Activated naive CD4-positive, alpha-beta T cell treated with anti-CD3 and anti-CD28 coated beads, Interleukin-2, amount 50 U/mL, for 72 hours (primary cell): Measurements from ENCODE around the gene NHERF1. TPM values are rescaled to one million over a fixed set of nuclear protein-coding genes. Genes with fewer than 3 reads are reported as not detected.

Experiments
- ATAC-seq, 2 donors: fragments of 150-1000 bp; cut with Tn5 transposase; 2 replicates each; pipeline ENCODE4 v1.10.0; 2021; ENCODE audit warnings: mild to moderate bottlenecking in 2 of 2, moderate library complexity in 2 of 2
- DNase-seq, 2 donors: peaks; one replicate each; pipeline ENCODE4 v3.0.0; 2021 to 2022; ENCODE audit warnings: low spot score in 2 of 2
- H3K27ac Mint-ChIP-seq, 2 donors: one replicate each; pipeline ENCODE4 v1.8.0; 2022; ENCODE audit warnings: mild to moderate bottlenecking in 2 of 2, mixed read lengths in 2 of 2
- H3K36me3 Mint-ChIP-seq, 2 donors: one replicate each; pipeline ENCODE4 v1.8.0; 2022; ENCODE audit warnings: mixed read lengths in 2 of 2
- H3K9me3 Mint-ChIP-seq, 2 donors: one replicate each; pipeline ENCODE4 v1.8.0; 2022; ENCODE audit warnings: mixed read lengths in 2 of 2
- total RNA-seq, 2 donors: library from RNA; stranded (reverse); gene quantifications; one replicate each; pipeline ENCODE4 v1.2.3, GENCODE V29; 2022

The NHERF1 gene
- total RNA-seq, 2 donors from 2014 or later, result 59.0 to 114 TPM

GRCh38 chr17:74729368-74729767, 19.1 kb upstream of the NHERF1 start:
- ATAC-seq (no peak), DNase-seq (no peak)
- Mint-ChIP-seq H3K36me3 (no peaks in the 10 kb centered on the region), H3K27ac (no peak overlapping the region), H3K9me3 (no peaks in the 10 kb centered on the region)

- DNase-seq (no peak), ATAC-seq (no peak)
- no peaks in the 10 kb centered on the region for H3K9me3 Mint-ChIP-seq
- no peaks in the 10 kb centered on the region for H3K36me3 Mint-ChIP-seq
- no peak overlapping the region for H3K27ac Mint-ChIP-seq
These were observed 18.6 kb upstream of the NHERF1 start for GRCh38 chr17:74729866-74730265.

- Mint-ChIP-seq H3K27ac (no peak overlapping the region), H3K36me3 (no peaks in the 10 kb centered on the region), H3K9me3 (no peaks in the 10 kb centered on the region)
- DNase-seq (no peak), ATAC-seq (peak; percentile 78 to 88)
These were observed 17.7 kb upstream of the NHERF1 start for GRCh38 chr17:74730491-74731346.

- H3K9me3 Mint-ChIP-seq, result no peaks in the 10 kb centered on the region
- H3K27ac Mint-ChIP-seq, result no peak overlapping the region
- DNase-seq, result no peak
- H3K36me3 Mint-ChIP-seq, result no peaks in the 10 kb centered on the region
- ATAC-seq, result no peak
These were observed 17.2 kb upstream of the NHERF1 start for GRCh38 chr17:74731347-74731605.

- ATAC-seq, result no peak
- Mint-ChIP-seq H3K9me3 (no peaks in the 10 kb centered on the region), H3K27ac (no peak overlapping the region), H3K36me3 (no peaks in the 10 kb centered on the region)
- DNase-seq, result no peak
These were observed 16.2 kb upstream of the NHERF1 start for GRCh38 chr17:74732042-74732867.

GRCh38 chr17:74733365-74734122, 14.9 kb upstream of the NHERF1 start:
- DNase-seq (no peak), ATAC-seq (no peak)
- Mint-ChIP-seq H3K27ac (no peak overlapping the region), H3K36me3 (no peaks in the 10 kb centered on the region), H3K9me3 (no peaks in the 10 kb centered on the region)

- H3K27ac Mint-ChIP-seq, result no peak overlapping the region
- H3K36me3 Mint-ChIP-seq, result no peaks in the 10 kb centered on the region
- H3K9me3 Mint-ChIP-seq, result no peaks in the 10 kb centered on the region
- ATAC-seq (no peak), DNase-seq (no peak)
These were observed 14.2 kb upstream of the NHERF1 start for GRCh38 chr17:74734256-74734655.

- no peaks in the 10 kb centered on the region for H3K9me3 Mint-ChIP-seq
- DNase-seq, result no peak
- ATAC-seq, result peak; percentile 5 to 46
These were observed 11.7 kb upstream of the NHERF1 start, which contains the start of gene RAB37 for GRCh38 chr17:74736513-74737298. RAB37 (plus strand) TSS chr17:74737256; CDS start chr17:74737273, 17 bp downstream.

GRCh38 chr17:74737299-74738050, 11.0 kb upstream of the NHERF1 start:
- ATAC-seq (peak; percentile 19 to 45), DNase-seq (peak in 1 of 2 donors; percentile 58)
- Mint-ChIP-seq H3K36me3 (no peaks in the 10 kb centered on the region), H3K9me3 (no peaks in the 10 kb centered on the region), H3K27ac (peak overlapping the region in 1 of 2 donors; percentile 66)

More at GRCh38 chr17:74736513-74737298, 11.7 kb upstream of the NHERF1 start, which contains the start of gene RAB37:
- no peaks in the 10 kb centered on the region for H3K36me3 Mint-ChIP-seq
- H3K27ac Mint-ChIP-seq, result peak within 1 kb of the TSS in 1 of 2 donors; percentile 66

GRCh38 chr17:74738051-74738996, 10.1 kb upstream of the NHERF1 start:
- ATAC-seq, result peak; percentile 72 to 85
- DNase-seq, result peak; percentile 67 to 84
- Mint-ChIP-seq H3K27ac (peak overlapping the region; percentile 50 to 66), H3K9me3 (peaks cover 0 to 3% of the 10 kb centered on the region in 2 donors), H3K36me3 (no peaks in the 10 kb centered on the region)

- Mint-ChIP-seq H3K9me3 (peaks cover 0 to 10% of the 10 kb centered on the region in 2 donors), H3K36me3 (peaks cover 0 to 5% of the 10 kb centered on the region in 2 donors), H3K27ac (peak overlapping the region; percentile 66 to 88)
- DNase-seq (no peak), ATAC-seq (no peak)
These were observed 9.1 kb upstream of the NHERF1 start for GRCh38 chr17:74739227-74739831.

- H3K36me3 Mint-ChIP-seq, result peaks cover 0 to 5% of the 10 kb centered on the region in 2 donors
- peaks cover 0 to 10% of the 10 kb centered on the region in 2 donors for H3K9me3 Mint-ChIP-seq
- DNase-seq (no peak), ATAC-seq (no peak)
- no peak overlapping the region for H3K27ac Mint-ChIP-seq
These were observed 8.3 kb upstream of the NHERF1 start for GRCh38 chr17:74740173-74740572.

- peaks cover 0 to 10% of the 10 kb centered on the region in 2 donors for H3K9me3 Mint-ChIP-seq
- ATAC-seq, result no peak
- DNase-seq, result no peak
- H3K36me3 Mint-ChIP-seq, result peaks cover 0 to 5% of the 10 kb centered on the region in 2 donors
- peak overlapping the region in 1 of 2 donors; percentile 76 for H3K27ac Mint-ChIP-seq
These were observed 7.6 kb upstream of the NHERF1 start for GRCh38 chr17:74740641-74741387.
